A673 (cell line): ENCODE data around the gene TTYH3. TPM values are rescaled to one million over a fixed set of nuclear protein-coding genes. Genes with fewer than 3 reads are reported as not detected.

ENCODE experiments used
- BruUV-seq: library from RNA; stranded (reverse); fragments of 400-500 nt; replicated peaks from 2 replicates; lab custom pipeline; 2021; lab: Mats Ljungman, UMichigan
- CTCF ChIA-PET: fragments of 300-600 bp; sonication (Branson Sonifier 250); formaldehyde crosslinking; loops from one replicate; lab custom pipeline; 2022; ENCODE audit warnings: antibody characterized with exemption; lab: Charles Lee
- POLR2A ChIA-PET: fragments of 300-600 bp; sonication (Branson Sonifier 250); formaldehyde crosslinking; loops from one replicate; lab custom pipeline; 2022; ENCODE audit warnings: antibody characterized with exemption; ENCODE audit not compliant: low non-redundant PET; lab: Charles Lee
- DNase-seq: peaks from one replicate; pipeline ENCODE4 v3.0.0-alpha.2; 2015; ENCODE audit warnings: low spot score
- H3K27ac ChIP-seq: fragments of 200-600 bp; sonication (generic); 2 replicates; pipeline ENCODE4 v1.5.1; 2016; ENCODE audit warnings: mixed run types, low read depth, mild to moderate bottlenecking, mixed read lengths, antibody characterized with exemption, low read length; ENCODE audit not compliant: poor library complexity, severe bottlenecking
- H3K27me3 ChIP-seq: fragments of 200-600 bp; sonication (generic); replicated peaks from 2 replicates; pipeline ENCODE4 v1.6.1; 2017; ENCODE audit warnings: mixed run types, low read depth, mild to moderate bottlenecking, mixed read lengths, antibody characterized with exemption, low read length; ENCODE audit not compliant: insufficient read depth, poor library complexity
- H3K36me3 ChIP-seq: fragments of 200-600 bp; sonication (generic); 2 replicates; pipeline ENCODE4 v1.6.1; 2016; ENCODE audit warnings: mixed run types, mild to moderate bottlenecking, mixed read lengths, antibody characterized with exemption, low read length; ENCODE audit not compliant: insufficient read depth, poor library complexity, severe bottlenecking
- H3K4me1 ChIP-seq: fragments of 200-600 bp; sonication (generic); 2 replicates; pipeline ENCODE4 v1.6.1; 2017; ENCODE audit warnings: mixed run types, mild to moderate bottlenecking, mixed read lengths, antibody characterized with exemption, low read length; ENCODE audit not compliant: insufficient read depth, poor library complexity, severe bottlenecking
- H3K4me3 ChIP-seq: fragments of 200-600 bp; sonication (generic); 2 replicates; pipeline ENCODE4 v1.5.1; 2016; ENCODE audit warnings: low read depth, mixed run types, mild to moderate bottlenecking, mixed read lengths, low read length; ENCODE audit not compliant: poor library complexity, severe bottlenecking
- H3K9me3 ChIP-seq: fragments of 200-600 bp; sonication (generic); 2 replicates; pipeline ENCODE4 v1.6.1; 2016; ENCODE audit warnings: mixed run types, low read depth, mild to moderate bottlenecking, mixed read lengths, antibody characterized with exemption, low read length; ENCODE audit not compliant: poor library complexity, severe bottlenecking
- CTCF ChIP-seq: fragments of 300-800, 200-600 bp; sonication (generic); conservative IDR thresholded peaks from 2 replicates; pipeline ENCODE4 v1.5.1; 2017; ENCODE audit warnings: low read depth, mild to moderate bottlenecking, antibody characterized with exemption, low read length, moderate library complexity, mixed read lengths
- EZH2 ChIP-seq: fragments of 200-600 bp; sonication (generic); IDR thresholded peaks from 2 replicates; pipeline ENCODE4 v1.6.1; 2017; ENCODE audit warnings: borderline replicate concordance, low read depth, mild to moderate bottlenecking, mixed read lengths, antibody characterized with exemption, low read length; ENCODE audit not compliant: poor library complexity, severe bottlenecking
- intact Hi-C: fragments of 100-400 bp; cut with micrococcal nuclease; formaldehyde crosslinking; loops from one replicate; pipeline ENCODE4 v1.10.0; 2022; ENCODE audit not compliant: unreplicated experiment
- total RNA-seq: library from RNA; stranded (reverse); gene quantifications from 2 replicates; pipeline ENCODE4 v1.2.3, GENCODE V29; 2021

The TTYH3 gene
- total RNA-seq, 1 experiment from 2014 or later, result 248 TPM

GRCh38 chr7:2639695-2640481 is 8.1 kb downstream of the TTYH3 start:
- intact Hi-C loops, result no loop called here
- ChIA-PET POLR2A (no interaction called here), CTCF (no interaction called here)
- no peak for DNase-seq
- H3K4me1 ChIP-seq, result peaks cover 21% of the 10 kb centered on the region
- no peak overlapping the region for H3K27ac ChIP-seq
- no peak overlapping the region for H3K4me3 ChIP-seq
- no peak for TF ChIP-seq CTCF
- TF ChIP-seq EZH2, result no peak
- H3K9me3 ChIP-seq, result no peaks in the 10 kb centered on the region
- BruUV-seq, result no TSS peak
- H3K36me3 ChIP-seq, result peaks cover 18% of the 10 kb centered on the region
- H3K27me3 ChIP-seq, result no peaks in the 10 kb centered on the region

DNA sequence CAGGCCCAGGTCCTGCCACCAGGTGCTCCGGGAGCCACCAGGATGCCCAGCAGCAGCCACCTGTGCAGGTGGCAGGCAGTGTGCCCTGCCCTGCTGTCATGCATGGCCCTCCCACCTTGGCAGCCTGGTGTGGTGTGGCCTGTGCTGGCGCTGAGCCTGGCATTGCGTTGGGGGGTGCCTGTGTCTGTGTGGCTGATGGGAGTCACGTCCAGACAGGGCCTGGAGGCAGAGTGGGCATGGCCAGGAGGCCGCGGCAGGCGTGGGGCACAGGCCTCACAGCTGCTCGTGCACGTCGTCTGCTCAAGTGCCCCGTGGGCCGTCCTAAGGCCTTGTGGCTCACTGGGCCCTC is 8.7 kb downstream of the TTYH3 start:
- Histone ChIP-seq H3K4me3 (no peak overlapping the region), H3K9me3 (no peaks in the 10 kb centered on the region), H3K4me1 (peaks cover 24% of the 10 kb centered on the region), H3K27ac (no peak overlapping the region), H3K27me3 (no peaks in the 10 kb centered on the region), H3K36me3 (peaks cover 12% of the 10 kb centered on the region)
- CTCF ChIA-PET, result no interaction called here
- TF ChIP-seq EZH2 (no peak), CTCF (no peak)
- intact Hi-C loops, result no loop called here
- BruUV-seq, result no TSS peak
- no peak for DNase-seq
- POLR2A ChIA-PET, result no interaction called here

GRCh38 chr7:2640846-2641316 is 9.1 kb downstream of the TTYH3 start:
- peaks cover 10% of the 10 kb centered on the region for H3K36me3 ChIP-seq
- no peak overlapping the region for H3K27ac ChIP-seq
- H3K4me1 ChIP-seq, result peaks cover 24% of the 10 kb centered on the region
- no TSS peak for BruUV-seq
- TF ChIP-seq EZH2 (no peak), CTCF (no peak)
- ChIA-PET POLR2A (no interaction called here), CTCF (no interaction called here)
- no peaks in the 10 kb centered on the region for H3K9me3 ChIP-seq
- no peak for DNase-seq
- H3K27me3 ChIP-seq, result no peaks in the 10 kb centered on the region
- H3K4me3 ChIP-seq, result no peak overlapping the region
- intact Hi-C loops, result no loop called here
